SK-N-SH treated with all-trans-retinoic acid at 6 μM for 48 hours (cell line): Measurements from ENCODE around the gene CNTFR.

Experiments
- ATAC-seq: fragments of 200-7000 bp; cut with Tn5 transposase; 3 replicates; pipeline ENCODE4 v1.9.1; 2020; ENCODE audit warnings: mild to moderate bottlenecking, moderate library complexity
- ARNTL ChIP-seq: fragments of 450-650 bp; formaldehyde crosslinking; IDR thresholded peaks from 2 replicates; pipeline ENCODE4 v1.5.0; 2020; ENCODE audit warnings: low read depth, mild to moderate bottlenecking, moderate library complexity, borderline replicate concordance
- BACH2 ChIP-seq: fragments of 250-450 bp; sonication (Bioruptor Pico); IDR thresholded peaks from 2 replicates; pipeline ENCODE4 v1.9.0; 2021; ENCODE audit warnings: mild to moderate bottlenecking, borderline replicate concordance
- CSDC2 ChIP-seq: fragments of 250-450 bp; sonication (Bioruptor Pico); IDR thresholded peaks from 2 replicates; pipeline ENCODE4 v1.5.0; 2020; ENCODE audit warnings: mild to moderate bottlenecking, moderate library complexity
- OSR1 ChIP-seq: fragments of 250-450 bp; sonication (Bioruptor Pico); IDR thresholded peaks from 2 replicates; pipeline ENCODE4 v1.8.0; 2022; ENCODE audit warnings: moderate library complexity, mild to moderate bottlenecking, inconsistent platforms
- PATZ1 ChIP-seq: fragments of 250-450 bp; sonication (Bioruptor Pico); IDR thresholded peaks from 2 replicates; pipeline ENCODE4 v1.8.0; 2020; ENCODE audit warnings: mild to moderate bottlenecking, moderate library complexity, borderline replicate concordance
- POU6F1 ChIP-seq: fragments of 250-450 bp; sonication (Bioruptor Pico); IDR thresholded peaks from 2 replicates; pipeline ENCODE4 v1.8.0; 2021; ENCODE audit warnings: low read depth, mild to moderate bottlenecking, moderate library complexity, borderline replicate concordance
- PPARA ChIP-seq: fragments of 250-450 bp; sonication (Bioruptor Pico); IDR thresholded peaks from 2 replicates; pipeline ENCODE4 v1.5.0; 2020; ENCODE audit warnings: mild to moderate bottlenecking, borderline replicate concordance
- SNAI2 ChIP-seq: fragments of 250-450 bp; sonication (Bioruptor Pico); IDR thresholded peaks from 2 replicates; pipeline ENCODE4 v1.5.0; 2020; ENCODE audit warnings: mild to moderate bottlenecking, moderate library complexity
- TCF4 ChIP-seq: fragments of 250-450 bp; sonication (Bioruptor Pico); IDR thresholded peaks from 2 replicates; pipeline ENCODE4 v1.8.0; 2021; ENCODE audit warnings: mild to moderate bottlenecking, moderate library complexity, borderline replicate concordance
- TSHZ2 ChIP-seq: fragments of 250-450 bp; sonication (Bioruptor Pico); IDR thresholded peaks from 2 replicates; pipeline ENCODE4 v1.5.0; 2020; ENCODE audit warnings: mild to moderate bottlenecking, moderate library complexity
- ZC3H10 ChIP-seq: fragments of 250-450 bp; sonication (Bioruptor Pico); IDR thresholded peaks from 2 replicates; pipeline ENCODE4 v1.5.1; 2021; ENCODE audit warnings: mild to moderate bottlenecking, moderate library complexity
- ZFP30 ChIP-seq: fragments of 450-650 bp; formaldehyde crosslinking; IDR thresholded peaks from 2 replicates; pipeline ENCODE4 v1.5.0; 2022; ENCODE audit warnings: mild to moderate bottlenecking, moderate library complexity
- ZNF565 ChIP-seq: fragments of 450-650 bp; formaldehyde crosslinking; conservative IDR thresholded peaks from 2 replicates; pipeline ENCODE4 v1.5.0; 2020; ENCODE audit warnings: low read depth, mild to moderate bottlenecking, moderate library complexity
- ZNF70 ChIP-seq: fragments of 450-650 bp; formaldehyde crosslinking; IDR thresholded peaks from 2 replicates; pipeline ENCODE4 v1.5.0; 2020; ENCODE audit warnings: mild to moderate bottlenecking, moderate library complexity

Gene CNTFR

GRCh38 chr9:34612788-34613390 lies 23.4 kb upstream of the CNTFR start (continued):
- TF ChIP-seq POU6F1 (CRISPR knock-in tag) (no peak), PATZ1 (CRISPR knock-in tag) (no peak), ZNF70 (CRISPR knock-in tag) (no peak), ZNF565 (CRISPR knock-in tag) (no peak), PPARA (CRISPR knock-in tag) (no peak), TSHZ2 (CRISPR knock-in tag) (no peak), ZC3H10 (CRISPR knock-in tag) (no peak)
- TF ChIP-seq, all 23 proteins: peak for 0

GRCh38 chr9:34611811-34612787 lies 22.6 kb upstream of the CNTFR start, which contains the start of gene RPP25L:
Gene RPP25L (minus strand): TSS chr9:34612097. CDS start chr9:34611296, 801 bp downstream.
- TF ChIP-seq SNAI2 (CRISPR knock-in tag): 0 out of 2 replicates have a peak, but pooled peaks have one; percentile 30
- no peak for TF ChIP-seq CSDC2 (CRISPR knock-in tag)
- ATAC-seq: peak; percentile 96

GRCh38 chr9:34611251-34611810 lies 21.8 kb upstream of the CNTFR start:
- TF ChIP-seq ZFP30 (CRISPR knock-in tag) (no peak), SNAI2 (CRISPR knock-in tag) (no peak), OSR1 (CRISPR knock-in tag) (no peak), TCF4 (CRISPR knock-in tag) (no peak), ZNF565 (CRISPR knock-in tag) (no peak), PPARA (CRISPR knock-in tag) (no peak), ZNF70 (CRISPR knock-in tag) (no peak), BACH2 (CRISPR knock-in tag) (no peak), ARNTL (no peak), ZC3H10 (CRISPR knock-in tag) (no peak)
- peak; percentile 11 for ATAC-seq

GRCh38 chr9:34610434-34611206 lies 21.1 kb upstream of the CNTFR start:
- no peak for TF ChIP-seq POU6F1 (CRISPR knock-in tag)
- ATAC-seq: no peak
